Kidney epithelial cell (primary cell): ENCODE measurements around the gene CDKN2B. TPM values are rescaled to one million over a fixed set of nuclear protein-coding genes. Genes with fewer than 3 reads are reported as not detected.
A peak's percentile ranks its signal among the peaks of the same experiment; 100 is the strongest.

Experiments
- DNase-seq: peaks from one replicate; pipeline ENCODE4 v3.0.0-alpha.2; 2010; ENCODE audit warnings: low read depth
- H3K27me3 ChIP-seq: 2 replicates; pipeline ENCODE4 v1.6.0; 2011; ENCODE audit warnings: low read length; ENCODE audit not compliant: control insufficient read depth, insufficient read depth
- H3K36me3 ChIP-seq: 2 replicates; pipeline ENCODE4 v1.5.1; 2011; ENCODE audit warnings: low read length; ENCODE audit not compliant: control insufficient read depth, insufficient read depth
- H3K4me3 ChIP-seq: 2 replicates; pipeline ENCODE4 v1.5.1; 2011; ENCODE audit warnings: low read depth, mild to moderate bottlenecking, control low read depth, low read length
- total RNA-seq: library from RNA; depleted of rRNA; stranded (reverse); fragments of >200 nt; gene quantifications from 2 replicates; pipeline ENCODE4 v1.2.3, GENCODE V29; 2015
- TF ChIP-seq, protein P1 (sequence below): IDR thresholded peaks from 2 replicates; pipeline ENCODE4 v1.5.1; 2011; ENCODE audit warnings: mild to moderate bottlenecking, moderate library complexity, low read length, control low read depth, inconsistent platforms; ENCODE audit not compliant: insufficient read depth, poor library complexity, severe bottlenecking

Gene CDKN2B
- total RNA-seq, 1 donor from 2014 or later = 16.7 TPM

DNA sequence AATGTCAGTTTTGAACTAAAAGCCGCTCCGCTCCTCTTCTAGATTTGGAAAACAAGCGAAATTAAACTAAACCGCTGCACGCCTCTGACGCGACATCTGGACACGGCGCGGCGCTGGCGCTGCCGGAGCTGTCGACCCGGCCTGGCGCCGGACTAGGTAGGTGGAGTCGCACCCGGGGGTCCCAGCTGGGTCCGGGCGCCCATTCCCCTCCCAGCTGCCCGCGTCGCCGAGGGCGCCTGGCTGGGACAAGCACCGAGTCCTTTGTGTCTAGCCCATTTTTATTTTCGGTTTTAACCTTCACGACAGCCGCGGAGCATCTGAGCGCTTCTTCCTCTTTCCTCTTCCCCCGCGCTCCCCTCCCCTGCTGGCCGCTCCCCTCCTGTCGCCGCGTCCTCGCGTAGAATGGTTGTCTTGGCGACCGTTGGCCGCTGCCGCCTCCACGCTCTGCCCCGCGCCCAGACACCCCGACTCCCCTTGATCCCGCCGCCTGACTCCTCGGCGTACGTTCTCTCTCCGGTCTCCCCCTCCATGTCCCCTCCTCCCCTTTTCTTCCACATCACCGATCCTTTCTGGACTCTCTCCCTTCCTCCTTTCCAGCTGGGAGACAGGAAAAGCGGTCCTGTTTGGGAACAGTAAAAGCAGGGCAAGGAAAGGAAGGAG, 14.0 kb downstream of the CDKN2B start:
- no peak for DNase-seq
- H3K4me3 ChIP-seq = peak overlapping the region; percentile 57
- H3K27me3 ChIP-seq = peaks cover 1% of the 10 kb centered on the region
- TF ChIP-seq, protein P1, sequence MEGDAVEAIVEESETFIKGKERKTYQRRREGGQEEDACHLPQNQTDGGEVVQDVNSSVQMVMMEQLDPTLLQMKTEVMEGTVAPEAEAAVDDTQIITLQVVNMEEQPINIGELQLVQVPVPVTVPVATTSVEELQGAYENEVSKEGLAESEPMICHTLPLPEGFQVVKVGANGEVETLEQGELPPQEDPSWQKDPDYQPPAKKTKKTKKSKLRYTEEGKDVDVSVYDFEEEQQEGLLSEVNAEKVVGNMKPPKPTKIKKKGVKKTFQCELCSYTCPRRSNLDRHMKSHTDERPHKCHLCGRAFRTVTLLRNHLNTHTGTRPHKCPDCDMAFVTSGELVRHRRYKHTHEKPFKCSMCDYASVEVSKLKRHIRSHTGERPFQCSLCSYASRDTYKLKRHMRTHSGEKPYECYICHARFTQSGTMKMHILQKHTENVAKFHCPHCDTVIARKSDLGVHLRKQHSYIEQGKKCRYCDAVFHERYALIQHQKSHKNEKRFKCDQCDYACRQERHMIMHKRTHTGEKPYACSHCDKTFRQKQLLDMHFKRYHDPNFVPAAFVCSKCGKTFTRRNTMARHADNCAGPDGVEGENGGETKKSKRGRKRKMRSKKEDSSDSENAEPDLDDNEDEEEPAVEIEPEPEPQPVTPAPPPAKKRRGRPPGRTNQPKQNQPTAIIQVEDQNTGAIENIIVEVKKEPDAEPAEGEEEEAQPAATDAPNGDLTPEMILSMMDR = no peak
- H3K36me3 ChIP-seq = no peaks in the 10 kb centered on the region

DNA sequence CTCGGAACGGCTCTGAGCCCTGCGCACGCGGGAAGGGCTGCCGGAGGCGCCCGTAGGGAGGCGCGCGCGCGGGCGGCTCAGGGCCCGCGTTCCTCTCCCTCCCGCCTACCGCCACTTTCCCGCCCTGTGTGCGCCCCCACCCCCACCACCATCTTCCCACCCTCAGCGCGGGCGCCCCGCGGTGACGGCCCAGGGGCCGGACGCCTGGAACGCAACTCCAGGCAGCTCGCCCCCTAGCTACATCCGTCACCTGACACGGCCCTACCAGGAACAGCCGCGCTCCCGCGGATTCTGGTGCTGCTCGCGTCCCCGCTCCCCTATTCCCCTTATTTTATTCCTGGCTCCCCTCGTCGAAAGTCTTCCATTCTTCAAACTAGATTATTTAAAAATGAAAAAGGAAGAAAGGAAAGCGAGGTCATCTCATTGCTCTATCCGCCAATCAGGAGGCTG, 14.5 kb downstream of the CDKN2B start, which contains the start of gene CDKN2B-AS1:
Gene CDKN2B-AS1 (plus strand): TSS at position 236 of the 450 bp plus-strand sequence.
- Histone ChIP-seq H3K4me3 (peak within 1 kb of the TSS; percentile 57), H3K27me3 (peaks cover 7% of the 10 kb centered on the region), H3K36me3 (no peaks in the 10 kb centered on the region)
- TF ChIP-seq, protein P1 = peak; percentile 10
- DNase-seq = no peak

DNA sequence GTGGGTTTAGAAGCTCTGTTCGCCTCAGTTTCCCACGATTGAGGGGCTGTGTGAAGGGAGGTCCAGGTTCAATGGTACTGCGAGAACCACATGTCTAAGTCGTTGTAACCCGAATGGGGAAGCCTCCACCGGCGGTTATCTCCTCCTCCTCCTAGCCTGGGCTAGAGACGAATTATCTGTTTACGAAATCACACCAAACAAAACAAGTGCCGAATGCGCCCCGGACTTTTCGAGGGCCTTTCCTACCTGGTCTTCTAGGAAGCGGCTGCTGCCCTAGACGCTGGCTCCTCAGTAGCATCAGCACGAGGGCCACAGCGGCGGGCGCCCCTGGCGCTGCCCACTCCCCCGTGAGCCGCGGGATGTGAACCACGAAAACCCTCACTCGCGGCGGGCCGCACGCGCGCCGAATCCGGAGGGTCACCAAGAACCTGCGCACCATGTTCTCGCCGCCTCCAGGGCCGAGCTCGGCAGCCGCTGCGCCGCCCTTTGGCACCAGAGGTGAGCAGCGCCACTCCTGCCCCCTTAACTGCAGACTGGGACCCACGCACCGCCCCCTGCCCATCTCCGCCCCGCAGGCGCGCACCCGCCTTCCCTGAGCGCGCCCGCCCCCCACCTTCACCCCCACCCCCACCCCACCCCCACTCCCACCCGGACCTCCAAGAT, 15.1 kb downstream of the CDKN2B start, which contains the start of gene CDKN2A:
Gene CDKN2A (minus strand): TSS at position 500 of the 663 bp plus-strand sequence.
- TF ChIP-seq, protein P1 = no peak
- no peak for DNase-seq
- peak within 1 kb of the TSS; percentile 57 for H3K4me3 ChIP-seq
- no peaks in the 10 kb centered on the region for H3K36me3 ChIP-seq
- peaks cover 10% of the 10 kb centered on the region for H3K27me3 ChIP-seq

DNA sequence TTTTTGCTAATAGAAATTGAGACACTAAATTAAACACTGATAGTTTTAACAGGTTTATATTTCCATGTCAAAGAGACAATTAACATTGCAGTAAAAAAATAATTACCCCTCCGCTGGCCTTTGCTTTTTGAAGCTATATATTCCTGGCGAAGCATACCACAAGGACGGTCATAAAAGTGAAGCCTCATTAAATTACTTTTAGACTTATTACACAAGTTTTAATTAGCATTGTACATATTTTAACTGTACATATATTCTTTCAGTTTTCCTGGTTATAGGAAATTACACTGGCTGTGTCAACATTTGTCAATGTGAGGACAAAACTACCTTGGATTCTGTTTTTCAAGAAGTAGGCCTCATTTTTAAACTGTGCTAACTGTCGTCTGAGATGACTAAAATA, 16.1 kb downstream of the CDKN2B start:
- no peaks in the 10 kb centered on the region for H3K36me3 ChIP-seq

DNA sequence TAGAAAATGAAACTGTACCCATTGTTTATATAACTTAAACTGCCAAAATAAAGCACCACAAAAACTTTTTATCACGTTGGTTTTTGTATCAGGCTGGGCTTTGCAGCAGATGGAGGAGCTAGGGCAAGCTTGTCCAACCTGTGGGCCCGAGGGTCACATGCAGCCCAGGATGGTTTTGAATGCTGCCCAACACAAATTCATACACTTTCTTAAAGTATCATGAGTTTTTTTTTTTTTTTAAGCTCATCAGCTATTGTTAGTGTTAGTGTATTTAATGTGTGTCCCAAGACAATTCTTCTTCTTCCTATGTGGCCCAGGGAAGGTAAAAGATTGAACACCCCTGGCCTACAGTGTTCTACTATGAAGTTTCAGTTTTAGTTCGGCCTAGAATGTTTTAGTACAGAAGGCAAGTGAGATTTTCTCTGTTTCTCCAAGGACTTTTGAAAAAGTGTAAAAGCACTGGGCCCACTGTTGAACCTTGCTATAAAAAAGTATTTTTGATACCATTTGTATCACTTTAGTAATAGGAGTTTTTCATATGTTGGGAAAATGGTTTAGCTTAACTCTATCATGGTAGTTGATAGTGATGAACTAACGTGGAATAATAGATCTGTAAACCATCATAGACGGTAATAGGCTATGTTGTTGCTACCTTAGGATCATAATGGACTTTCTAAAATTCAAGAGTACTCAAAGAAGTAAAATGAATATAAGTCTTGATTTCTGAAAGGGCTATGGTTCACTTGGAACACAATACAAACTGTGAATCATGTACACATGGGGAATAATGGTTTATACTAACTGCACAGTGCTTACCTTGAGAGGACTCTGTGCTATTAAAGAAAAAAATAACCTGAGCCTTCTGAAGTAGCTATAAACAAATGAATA, 17.8 kb downstream of the CDKN2B start:
- H3K27me3 ChIP-seq = peaks cover 10% of the 10 kb centered on the region
- TF ChIP-seq, protein P1 = no peak
- no peak overlapping the region for H3K4me3 ChIP-seq
- DNase-seq = no peak
- no peaks in the 10 kb centered on the region for H3K36me3 ChIP-seq

More for the DNA sequence above, 16.1 kb downstream of the CDKN2B start:
- H3K27me3 ChIP-seq = peaks cover 10% of the 10 kb centered on the region
- TF ChIP-seq, protein P1 = no peak
- DNase-seq = no peak
- H3K4me3 ChIP-seq = peak overlapping the region; percentile 57
